Activated naive CD4-positive, alpha-beta T cell (primary cell): ENCODE results near the gene GALNT7.
"Not testable (repeated sequence)": the region's sequence is repeated elsewhere in the genome, so short reads cannot be mapped to it uniquely, and the experiment has no call there.

Source experiments
- DNase-seq, 4 experiments: peaks; one replicate each; lab custom pipeline; 2025; lab: John Stamatoyannopoulos, UW

Gene GALNT7

DNA sequence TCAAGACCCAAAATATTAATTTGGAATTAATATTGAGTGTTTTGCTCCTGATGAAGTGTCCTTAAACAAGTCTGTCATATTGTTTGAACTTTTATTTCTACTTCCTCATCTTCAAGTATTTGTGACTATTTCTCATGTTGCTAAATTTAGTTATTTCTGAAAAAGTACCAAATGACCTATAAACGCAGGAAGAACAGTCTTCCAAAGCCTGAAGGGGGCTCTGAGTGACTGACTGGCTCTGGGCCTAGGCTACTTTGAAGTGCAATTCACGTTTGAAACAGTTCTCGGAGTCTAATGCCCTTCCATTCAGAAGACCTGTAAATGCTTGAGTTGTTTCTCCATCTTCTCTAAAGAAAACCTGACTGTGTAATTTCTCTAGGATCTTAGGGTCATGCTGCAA lies 26.5 kb downstream of the GALNT7 start:
- no peak for DNase-seq

DNA sequence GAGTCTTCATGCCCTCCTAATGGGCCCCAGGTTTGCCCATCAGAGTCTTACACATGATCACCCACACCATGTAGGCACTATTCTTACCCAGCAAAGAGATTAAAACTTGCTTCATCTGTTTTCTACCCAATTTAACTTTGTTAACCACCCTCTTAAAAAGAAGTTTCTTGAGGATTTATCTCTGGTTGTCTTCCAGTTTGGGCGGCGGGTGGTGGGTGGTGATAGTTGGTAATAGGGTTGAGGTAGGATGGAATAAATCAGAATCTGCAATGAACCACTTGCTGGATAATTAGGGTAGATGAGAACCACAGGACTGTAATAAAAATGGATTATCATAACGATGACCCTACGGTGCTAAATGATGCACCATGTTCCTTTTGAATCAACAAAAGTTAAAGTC lies 30.9 kb downstream of the GALNT7 start:
- DNase-seq = no peak

DNA sequence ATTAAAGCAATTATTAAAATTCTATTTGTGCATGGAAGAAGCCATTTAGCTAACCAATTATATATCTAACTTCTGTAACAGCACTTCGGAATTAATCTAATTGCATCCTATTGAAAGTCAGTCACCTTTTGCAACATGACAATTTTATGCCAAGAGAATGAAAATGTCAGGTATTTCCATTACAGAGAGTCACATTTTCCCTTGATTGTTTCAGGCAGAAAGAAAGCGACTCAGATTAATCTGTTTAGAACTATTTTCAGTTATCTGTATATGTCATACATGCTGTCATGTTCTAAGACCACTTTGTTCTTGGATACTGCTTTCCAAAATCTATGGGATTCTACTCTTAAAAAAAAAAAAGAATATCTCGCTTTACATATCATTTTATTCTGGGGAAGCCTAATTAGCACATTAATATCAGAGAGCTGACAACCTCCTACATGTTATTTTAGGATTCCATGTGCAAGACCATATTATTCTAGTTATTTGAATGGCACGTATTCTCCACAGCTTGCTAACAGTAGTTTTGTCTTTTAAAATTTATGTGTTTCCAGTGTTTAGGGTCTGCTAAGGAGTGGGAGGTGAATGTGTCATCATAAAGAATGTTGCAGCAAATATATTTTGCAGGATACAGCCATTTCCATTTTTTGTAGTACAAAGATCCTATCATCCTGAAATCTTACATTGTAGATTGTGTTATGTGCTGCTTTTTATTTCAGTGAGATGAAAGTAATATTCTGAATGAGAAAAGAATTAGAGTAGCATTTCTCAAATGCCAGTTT lies 31.7 kb downstream of the GALNT7 start:
- DNase-seq = no peak

DNA sequence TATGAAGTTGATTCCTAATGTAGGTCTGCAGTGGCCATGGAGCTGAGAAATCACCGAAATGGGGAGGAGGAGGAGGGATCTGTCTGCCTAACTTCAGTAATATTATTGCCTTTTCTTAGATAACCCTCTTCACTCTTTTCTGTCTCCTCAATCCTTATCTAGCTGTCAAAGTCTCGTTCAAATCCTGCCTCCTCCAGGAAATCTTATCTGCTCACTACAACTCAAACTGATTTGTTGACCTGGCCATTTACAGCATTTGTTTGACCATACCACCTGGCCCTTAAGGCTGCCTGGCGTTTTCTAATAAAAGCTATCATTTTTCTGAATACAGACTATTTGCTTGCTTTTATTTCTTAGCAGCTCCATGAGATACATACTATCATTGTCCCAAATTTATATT lies 33.8 kb downstream of the GALNT7 start:
- no peak for DNase-seq

DNA sequence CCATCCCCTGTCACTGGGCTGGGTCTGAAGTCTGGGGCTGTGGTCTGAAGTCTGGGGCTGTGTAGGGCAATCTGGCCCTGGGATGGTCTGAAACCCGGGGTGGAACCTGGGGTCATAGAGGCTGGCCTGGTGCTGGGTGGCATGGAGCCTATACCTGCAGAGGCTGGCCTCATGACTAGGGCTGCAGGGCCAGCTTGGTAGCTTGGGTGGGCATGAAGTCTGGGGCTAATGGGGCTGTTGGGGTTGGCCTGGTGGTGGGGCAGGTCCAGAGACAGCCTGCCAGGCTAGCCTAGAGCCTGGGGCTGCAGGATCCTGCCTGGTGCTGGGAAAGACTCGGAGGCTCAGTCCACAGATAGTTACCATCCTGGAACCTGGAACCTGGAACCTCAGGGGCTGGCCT lies 37.0 kb downstream of the GALNT7 start:
- DNase-seq = no peak

DNA sequence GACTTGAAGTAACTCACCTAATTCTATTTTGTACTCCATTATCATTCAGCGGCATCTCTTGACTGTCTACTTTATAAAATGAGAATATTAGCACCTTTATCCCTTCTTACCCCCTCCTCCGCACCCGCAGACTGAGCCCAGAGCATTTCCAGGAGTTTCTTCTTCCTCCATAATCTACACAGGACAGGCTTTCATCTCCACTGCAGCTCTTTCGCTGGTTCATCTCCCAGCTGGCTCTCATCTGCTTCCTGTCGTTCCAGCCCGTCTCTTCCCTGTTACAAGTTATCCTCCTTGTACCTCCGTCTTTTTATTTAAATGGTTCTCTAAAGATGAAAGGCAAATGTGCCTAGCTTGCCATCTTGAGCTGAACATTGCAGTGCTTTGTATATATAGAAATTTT lies 39.8 kb downstream of the GALNT7 start:
- no peak for DNase-seq

DNA sequence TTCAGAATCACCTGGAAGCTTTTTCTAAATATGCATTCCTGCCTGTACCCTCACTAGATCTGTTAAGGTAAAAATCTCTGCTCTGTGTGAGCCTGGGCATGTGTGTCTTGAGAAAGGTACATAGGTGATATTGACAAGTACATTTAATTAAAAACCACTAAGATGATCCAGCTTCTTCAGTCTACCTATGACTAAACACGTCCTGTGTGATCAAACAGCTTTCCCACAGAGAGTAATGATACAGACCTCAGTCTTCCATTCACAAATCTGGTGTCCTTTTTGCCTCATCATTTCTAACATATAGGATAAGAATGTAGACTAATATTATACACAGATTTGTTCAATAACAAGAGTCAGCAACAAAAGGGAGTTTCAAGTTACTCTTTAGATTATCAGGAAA lies 42.6 kb downstream of the GALNT7 start:
- DNase-seq = no peak

DNA sequence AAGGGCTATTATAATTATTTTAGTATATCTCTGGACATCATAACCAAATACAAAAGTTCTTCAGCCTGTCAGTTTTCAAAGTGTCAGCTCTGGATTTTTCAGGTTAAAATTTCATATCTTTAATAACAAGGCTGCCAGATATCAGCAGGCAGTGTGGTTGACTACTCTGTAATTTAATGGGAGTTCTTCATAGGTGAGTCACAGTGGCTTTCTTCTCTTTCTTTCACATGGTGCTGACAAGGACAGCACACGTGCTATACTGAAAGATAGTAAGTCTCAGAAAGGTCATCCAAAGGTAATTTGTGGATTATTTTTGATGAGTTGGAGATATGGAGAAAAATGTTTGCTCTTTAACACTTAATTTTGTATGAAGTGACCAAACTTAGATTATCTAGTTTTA lies 43.2 kb downstream of the GALNT7 start:
- no peak for DNase-seq

DNA sequence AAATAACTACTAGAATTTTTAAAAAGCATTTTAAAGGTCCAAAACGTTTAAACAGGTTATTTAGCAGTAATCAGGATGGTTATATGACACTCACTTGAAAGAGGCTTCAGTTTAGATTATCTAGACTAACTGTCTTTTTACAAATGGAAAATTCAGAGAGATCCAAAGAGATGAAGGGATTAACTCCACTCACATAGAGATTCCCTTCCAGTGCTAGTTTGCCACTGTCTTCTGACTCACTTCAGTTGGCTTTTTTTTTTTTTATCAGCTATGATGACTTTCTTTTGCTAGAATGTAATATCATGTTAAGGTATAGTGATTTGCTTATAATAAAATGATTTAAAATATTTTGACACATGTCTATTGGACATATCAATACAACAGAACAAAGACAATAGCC lies 43.8 kb downstream of the GALNT7 start:
- no peak for DNase-seq

DNA sequence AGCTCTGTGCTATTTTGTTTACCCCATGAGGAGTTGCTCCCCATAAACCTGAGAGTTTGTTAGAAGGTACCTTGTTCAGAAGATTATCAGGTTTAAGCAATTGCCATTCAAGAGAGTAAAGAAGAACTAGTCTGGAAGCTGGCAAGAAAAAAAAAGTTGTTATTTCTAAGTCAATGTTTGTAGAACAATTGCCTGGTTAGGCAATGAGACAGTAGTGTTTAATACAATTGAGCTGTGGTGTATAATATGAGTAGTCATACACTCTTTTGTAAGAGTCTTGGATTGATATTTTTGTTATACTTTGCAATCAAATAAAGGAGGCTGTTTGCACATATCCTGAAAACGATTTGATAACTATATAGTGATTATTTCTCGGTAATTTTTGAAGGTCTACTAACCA lies 44.7 kb downstream of the GALNT7 start:
- no peak for DNase-seq

DNA sequence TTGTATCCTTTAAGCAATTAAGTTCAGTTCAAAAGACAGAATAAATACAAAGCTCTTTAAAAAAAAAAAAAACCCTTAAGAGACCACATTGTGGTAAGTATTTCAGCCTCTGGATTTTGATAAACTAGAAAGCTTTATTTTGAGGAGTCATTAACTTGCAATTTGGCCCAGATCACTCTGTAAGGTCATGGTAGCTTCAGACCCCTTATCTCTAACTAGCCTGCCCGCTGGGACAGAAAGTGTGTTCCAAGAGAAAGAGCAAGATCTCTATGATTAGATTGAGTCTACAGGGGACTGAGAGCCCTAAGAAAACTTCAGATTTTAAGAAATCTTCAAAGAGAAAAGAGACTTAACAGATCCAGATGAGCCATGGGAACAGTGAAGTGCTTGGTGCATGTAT lies 45.6 kb downstream of the GALNT7 start:
- DNase-seq = no peak

DNA sequence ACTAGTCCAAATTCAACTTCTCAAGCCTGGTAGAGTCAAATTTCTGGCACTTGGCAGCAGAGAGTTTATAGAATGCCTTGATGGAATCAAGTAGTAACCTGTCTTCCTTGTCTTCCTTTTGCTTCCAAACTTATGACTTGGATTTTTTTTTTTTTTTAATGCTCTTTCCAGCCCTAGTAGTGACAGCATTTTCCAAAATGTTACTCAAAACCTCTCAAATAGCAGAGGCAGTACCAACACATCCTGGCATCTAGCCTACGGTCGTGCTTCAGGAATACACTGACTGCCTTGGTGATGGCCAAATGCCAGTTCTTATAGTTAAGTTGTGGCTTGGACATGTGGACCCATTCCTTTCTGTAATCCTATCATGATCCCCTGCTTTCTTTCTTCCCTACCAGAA lies 46.0 kb downstream of the GALNT7 start:
- DNase-seq = no peak

DNA sequence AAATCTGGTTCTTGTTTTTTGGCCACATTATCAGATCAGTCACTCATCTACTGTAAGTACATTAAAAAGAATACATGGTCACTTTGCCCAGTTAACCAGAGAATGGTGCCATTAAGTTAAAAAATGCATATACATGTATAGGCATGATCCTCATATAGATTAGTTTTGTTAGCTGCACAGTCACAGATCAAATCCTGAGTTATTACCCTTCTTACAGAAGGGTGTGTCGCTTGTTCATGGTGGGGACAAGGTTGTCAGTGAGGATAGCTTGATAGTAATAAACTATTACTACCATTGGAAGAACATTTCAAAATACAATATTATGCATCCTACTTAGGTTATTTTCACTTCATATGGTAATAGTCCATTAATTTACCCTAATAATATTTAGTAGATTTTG lies 48.5 kb downstream of the GALNT7 start:
- no peak for DNase-seq

DNA sequence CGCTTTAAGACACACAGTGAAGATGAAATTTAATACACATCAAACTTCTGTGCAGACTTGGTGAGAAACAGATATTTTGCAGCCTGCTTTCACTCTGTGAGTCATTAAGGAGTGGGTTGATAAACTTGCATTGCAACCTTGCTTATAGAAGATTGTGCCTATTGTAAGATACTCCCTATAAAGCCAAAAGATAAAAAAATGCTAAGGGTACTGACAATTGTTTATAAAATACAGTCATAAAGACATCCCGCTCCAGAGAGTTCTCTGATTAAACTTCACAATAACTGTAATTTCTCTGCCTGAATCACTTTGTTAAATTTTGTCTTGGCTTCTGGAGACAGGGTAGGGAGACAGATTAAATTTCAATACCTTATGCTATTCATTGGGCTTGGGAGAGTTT lies 49.1 kb downstream of the GALNT7 start:
- no peak for DNase-seq

DNA sequence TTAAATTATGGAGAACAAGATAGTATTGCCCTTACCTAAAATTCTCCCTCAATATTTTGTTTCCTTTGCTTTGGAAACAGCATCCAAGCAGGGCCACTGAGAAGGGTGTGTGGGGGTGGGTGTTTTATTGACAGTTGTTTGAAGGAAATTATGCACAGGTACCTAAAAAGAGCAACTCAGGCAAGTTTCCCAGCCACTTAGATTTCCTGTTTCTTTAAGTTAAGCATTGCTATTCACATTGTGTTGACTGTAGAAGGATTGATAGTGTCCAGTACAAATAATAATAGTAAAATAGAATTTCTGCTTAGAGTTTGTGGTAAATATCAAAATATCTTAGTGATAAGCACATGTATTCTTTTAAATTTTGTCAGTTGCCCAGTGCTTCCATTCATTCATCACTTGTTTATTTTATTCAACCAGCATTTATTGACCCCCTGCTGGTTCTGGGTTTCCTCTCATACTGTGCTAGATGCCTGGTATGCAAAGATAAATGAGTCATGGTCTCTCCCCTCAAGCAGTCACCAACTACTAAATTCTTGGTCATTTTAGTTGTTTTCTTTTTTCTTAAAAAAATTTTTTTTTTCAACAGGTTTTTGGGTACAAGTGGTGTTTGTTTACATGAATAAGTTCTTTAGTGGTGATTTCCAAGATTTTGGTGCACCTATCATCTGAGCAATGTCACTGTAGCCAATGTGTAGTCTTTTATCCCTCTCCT lies 50.0 kb downstream of the GALNT7 start:
- no peak for DNase-seq

DNA sequence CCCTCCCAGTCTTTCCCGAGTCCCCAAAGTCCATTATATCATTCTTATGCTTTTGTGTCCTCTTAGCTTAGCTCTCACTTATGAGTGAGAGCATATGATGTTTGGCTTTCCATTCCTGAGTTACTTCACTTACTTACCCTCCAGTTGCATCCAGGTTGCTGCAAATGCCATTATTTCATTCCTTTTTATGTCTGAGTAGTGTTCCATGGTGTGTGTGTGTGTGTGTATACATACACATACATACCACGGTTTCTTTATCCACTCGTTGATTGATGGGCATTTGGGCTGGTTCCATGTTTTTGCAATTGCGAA lies 50.5 kb downstream of the GALNT7 start:
- not testable (repeated sequence) for DNase-seq

DNA sequence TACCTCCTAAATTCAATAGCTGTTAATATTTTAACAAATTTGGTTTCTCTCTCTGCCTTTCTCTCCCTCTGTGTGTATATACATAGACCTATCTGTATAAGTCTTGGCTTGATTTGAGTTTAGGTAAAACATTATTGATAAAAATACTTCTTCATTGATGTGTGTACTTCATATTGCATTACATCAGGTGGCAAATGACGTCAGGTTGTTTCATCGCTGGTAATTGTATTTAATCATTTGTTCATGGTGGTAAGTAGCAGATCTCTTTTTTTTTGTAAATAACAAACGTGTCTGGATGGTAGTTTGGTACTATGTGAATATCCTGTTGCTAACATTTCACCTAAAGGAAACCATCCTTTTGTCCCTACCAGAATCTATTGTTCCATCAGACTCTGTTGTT lies 55.1 kb downstream of the GALNT7 start:
- DNase-seq = no peak

DNA sequence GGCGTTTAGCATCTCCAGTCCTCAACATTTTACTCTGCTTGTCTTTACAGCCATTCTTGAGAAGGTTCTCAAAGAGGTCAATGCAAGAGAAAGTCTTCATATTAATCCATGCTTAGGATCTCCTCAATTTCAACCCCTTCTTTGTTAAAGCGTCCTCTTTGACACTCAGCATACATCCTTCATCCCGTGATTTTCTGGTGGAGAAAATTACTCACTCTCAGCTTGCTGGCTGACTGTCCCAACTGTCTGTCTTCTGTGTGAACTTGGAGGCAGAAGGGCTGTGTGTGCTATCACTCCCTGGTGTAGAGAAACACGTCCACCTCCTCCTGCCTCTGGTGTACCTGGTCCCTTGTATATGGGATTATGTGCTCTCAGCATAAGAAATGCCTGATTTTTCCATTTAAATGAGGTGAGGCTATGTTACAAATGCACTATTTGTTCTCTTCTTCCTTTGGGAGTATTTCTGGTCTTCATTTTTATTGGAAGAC lies 57.8 kb downstream of the GALNT7 start:
- DNase-seq = no peak

DNA sequence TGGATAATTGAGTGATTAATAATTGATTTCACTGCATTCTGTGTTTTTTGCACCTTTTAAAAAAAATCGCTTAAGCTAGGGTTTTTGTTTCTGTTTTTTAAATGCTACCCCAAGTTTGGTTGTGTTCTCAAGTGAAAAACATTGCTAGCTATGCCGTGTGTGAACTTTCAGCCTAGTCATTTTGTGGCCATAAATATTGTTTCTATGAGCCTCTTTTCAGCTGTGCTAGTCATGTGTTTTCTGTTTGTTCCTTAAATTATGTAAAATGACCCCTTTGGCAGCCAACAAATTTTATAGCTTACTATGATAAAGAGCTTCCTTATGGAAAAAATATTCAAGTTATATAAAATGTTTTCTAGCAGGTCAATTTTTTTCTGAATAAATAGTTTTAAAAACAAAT lies 59.1 kb downstream of the GALNT7 start:
- DNase-seq = no peak

DNA sequence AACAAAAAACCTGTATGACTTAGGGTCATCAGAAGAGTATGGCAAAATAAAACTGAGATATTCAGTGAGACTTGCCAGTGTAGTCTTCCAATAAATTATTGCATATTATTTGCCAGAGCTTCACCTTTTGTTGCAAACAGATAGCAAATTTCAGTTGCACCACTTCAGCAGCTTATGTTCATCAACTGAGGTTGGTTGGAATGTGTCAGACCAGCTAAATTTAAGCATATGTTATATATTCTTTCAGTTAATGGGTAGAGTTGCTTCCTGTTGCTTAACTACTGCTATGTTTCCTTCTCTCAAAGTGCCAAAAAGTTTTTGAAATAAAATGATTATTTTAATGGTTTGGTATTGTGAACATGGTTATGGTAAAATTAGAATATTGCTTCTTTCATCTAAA lies 61.5 kb downstream of the GALNT7 start:
- DNase-seq = no peak

DNA sequence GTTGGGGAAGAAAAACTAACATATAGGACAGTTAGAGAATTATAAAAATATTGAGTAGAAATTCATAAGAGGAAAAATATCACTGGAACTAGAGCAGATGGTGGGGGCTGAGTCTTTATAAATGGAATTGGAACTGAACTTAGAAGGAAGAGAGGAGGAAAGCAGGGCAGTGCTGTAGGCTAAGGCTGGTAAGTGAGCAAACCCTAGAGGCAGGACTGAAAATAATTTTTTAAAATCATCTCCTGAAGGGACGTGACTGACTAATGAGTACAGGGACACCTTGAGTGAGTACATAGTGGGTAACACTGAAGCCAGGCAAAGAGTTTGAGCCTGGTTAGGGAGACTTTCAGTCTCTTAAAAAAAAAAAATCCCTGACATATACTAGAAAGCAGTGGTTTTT lies 63.3 kb downstream of the GALNT7 start:
- no peak for DNase-seq

DNA sequence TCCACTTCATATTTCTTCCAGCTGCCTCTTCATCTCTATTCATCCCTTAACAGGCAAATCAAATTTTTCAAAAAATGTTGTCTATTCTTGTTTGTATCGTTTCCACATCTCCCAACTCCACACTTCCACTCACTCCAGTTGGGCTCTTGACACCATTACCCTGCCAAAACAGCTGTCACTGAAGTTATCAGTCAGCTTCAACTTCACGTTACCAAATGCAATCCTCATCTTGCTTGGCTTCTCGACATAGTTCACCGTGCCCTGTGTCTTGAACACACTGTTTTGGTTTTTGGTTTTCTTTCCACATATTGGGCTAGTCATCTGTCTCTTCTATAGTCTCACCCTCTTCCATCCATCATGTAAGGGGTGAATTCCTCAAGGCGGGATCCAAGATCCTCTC lies 65.2 kb downstream of the GALNT7 start:
- no peak for DNase-seq

DNA sequence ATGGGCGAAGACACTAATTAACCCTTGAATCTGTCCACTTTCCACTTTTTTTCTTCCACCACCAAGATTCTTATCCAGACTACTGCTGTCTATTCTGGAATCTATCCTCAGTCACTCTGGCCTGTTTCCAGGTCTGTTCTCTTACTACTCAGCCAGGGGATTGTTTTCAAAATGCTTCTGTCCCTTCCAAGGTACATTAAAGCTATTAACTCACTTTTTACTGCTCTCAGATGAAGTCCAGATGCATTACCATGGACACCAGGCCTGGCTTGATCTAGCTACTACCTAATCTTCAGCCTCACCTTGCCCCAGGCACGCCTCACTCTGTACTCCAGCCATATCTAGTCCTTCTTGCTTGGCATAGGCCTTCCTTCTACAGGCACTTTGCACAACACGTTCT lies 66.4 kb downstream of the GALNT7 start:
- no peak for DNase-seq

DNA sequence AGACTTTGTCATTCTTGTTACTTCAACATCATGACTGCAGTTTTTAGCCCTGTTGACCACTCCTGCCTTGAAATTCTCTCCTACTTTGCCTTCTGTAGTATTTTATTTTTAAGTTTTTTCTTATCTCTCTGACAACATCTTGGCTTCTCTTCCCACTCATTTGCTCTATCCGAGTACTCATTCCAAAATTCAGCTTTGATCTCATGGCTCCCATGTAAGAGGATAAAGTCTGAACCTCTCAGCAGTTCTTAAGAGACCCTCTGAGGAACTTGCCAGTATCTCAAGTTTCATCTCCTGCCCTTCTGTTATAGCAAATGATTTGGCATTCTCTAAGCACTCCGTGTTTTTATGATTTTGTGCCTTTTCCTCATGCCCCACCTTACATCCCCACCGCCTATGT lies 67.7 kb downstream of the GALNT7 start:
- DNase-seq = no peak
